ENCODE data around the gene LCMT1.

- no peak for TF ChIP-seq CTCF (conservative IDR thresholded peaks at IDR 0.05)
- no peak for TF ChIP-seq EZH2 (IDR thresholded peaks at IDR 0.05; ENCODE audit: low read depth)
Observed at GRCh38 chr16:25192096-25192495, 80.6 kb downstream of the LCMT1 start.

Data from PC-9 (cell line).